PC-9 (cell line): ENCODE data around the gene COMMD4. TPM values are rescaled to one million over a fixed set of nuclear protein-coding genes. Genes with fewer than 3 reads are reported as not detected.

ENCODE experiments used
- BruUV-seq: library from RNA; stranded (reverse); fragments of 400-500 nt; replicated peaks from 2 replicates; lab custom pipeline; 2021; lab: Mats Ljungman, UMichigan
- CTCF ChIA-PET: fragments of 300-600 bp; sonication (Branson Sonifier 250); formaldehyde crosslinking; loops from one replicate; lab custom pipeline; 2022; ENCODE audit warnings: antibody characterized with exemption; lab: Charles Lee
- POLR2A ChIA-PET: fragments of 300-600 bp; sonication (Branson Sonifier 250); formaldehyde crosslinking; loops from one replicate; lab custom pipeline; 2022; ENCODE audit warnings: antibody characterized with exemption; ENCODE audit not compliant: unreplicated experiment; lab: Charles Lee
- DNase-seq, 2 experiments: peaks; one replicate each; pipeline versions ENCODE4 v3.0.0 to v3.0.0-alpha.2; 2015 to 2022; ENCODE audit warnings: mixed read lengths in 1 of 2
- H2AFZ ChIP-seq: fragments of 200-600 bp; sonication (generic); 2 replicates; pipeline ENCODE4 v1.8.1; 2017; ENCODE audit warnings: antibody characterized with exemption
- H3F3A ChIP-seq: fragments of 200-600 bp; sonication (generic); 2 replicates; pipeline ENCODE4 v1.8.1; 2017; ENCODE audit warnings: antibody characterized with exemption, mild to moderate bottlenecking, low read depth; ENCODE audit not compliant: insufficient read depth
- H3K27ac ChIP-seq: fragments of 200-600 bp; sonication (generic); 2 replicates; pipeline ENCODE4 v1.6.1; 2016; ENCODE audit warnings: mixed run types
- H3K27me3 ChIP-seq: fragments of 200-600 bp; sonication (generic); 2 replicates; pipeline ENCODE4 v1.6.1; 2016; ENCODE audit warnings: low read depth, mixed run types; ENCODE audit not compliant: insufficient read depth
- H3K36me3 ChIP-seq: fragments of 200-600 bp; sonication (generic); 2 replicates; pipeline ENCODE4 v1.6.1; 2016; ENCODE audit warnings: low read depth, mixed run types
- H3K4me1 ChIP-seq: fragments of 200-600 bp; sonication (generic); replicated peaks from 2 replicates; pipeline ENCODE4 v1.6.1; 2016; ENCODE audit warnings: mixed run types; ENCODE audit not compliant: insufficient read depth
- H3K4me2 ChIP-seq: fragments of 200-600 bp; sonication (generic); 2 replicates; pipeline ENCODE4 v1.6.1; 2017; ENCODE audit warnings: mixed run types
- H3K4me3 ChIP-seq: fragments of 200-600 bp; sonication (generic); 2 replicates; pipeline ENCODE4 v1.6.1; 2016; ENCODE audit warnings: mixed run types
- H3K79me2 ChIP-seq: fragments of 200-600 bp; sonication (generic); 2 replicates; pipeline ENCODE4 v1.6.1; 2017; ENCODE audit warnings: low read depth, mixed run types
- H3K9me2 ChIP-seq: fragments of 200-600 bp; sonication (generic); 2 replicates; pipeline ENCODE4 v1.8.1; 2017; ENCODE audit warnings: mild to moderate bottlenecking; ENCODE audit not compliant: insufficient read depth
- H3K9me3 ChIP-seq: fragments of 200-600 bp; sonication (generic); 2 replicates; pipeline ENCODE4 v1.8.1; 2016; ENCODE audit warnings: low read depth; ENCODE audit not compliant: insufficient read depth
- H4K20me1 ChIP-seq: fragments of 200-600 bp; sonication (generic); 2 replicates; pipeline ENCODE4 v1.8.1; 2017; ENCODE audit not compliant: insufficient read depth
- CTCF ChIP-seq: fragments of 200-600 bp; sonication (generic); conservative IDR thresholded peaks from 2 replicates; pipeline ENCODE4 v1.6.1; 2017; ENCODE audit warnings: mixed run types, antibody characterized with exemption, mild to moderate bottlenecking, moderate library complexity
- EZH2 ChIP-seq: fragments of 200-600 bp; sonication (generic); IDR thresholded peaks from 2 replicates; pipeline ENCODE4 v1.8.0; 2017; ENCODE audit warnings: antibody characterized with exemption, low read depth
- intact Hi-C: fragments of 100-400 bp; cut with micrococcal nuclease; formaldehyde crosslinking; loops from one replicate; pipeline ENCODE4 v1.10.0; 2022; ENCODE audit not compliant: unreplicated experiment
- total RNA-seq: library from RNA; stranded (reverse); gene quantifications from 2 replicates; pipeline ENCODE4 v1.2.3, GENCODE V29; 2021

The COMMD4 gene
- total RNA-seq, 1 experiment from 2014 or later = 132 TPM

- intact Hi-C loops = no loop called here
- Histone ChIP-seq H3K27me3 (no peaks in the 10 kb centered on the region), H3F3A (no peaks in the 10 kb centered on the region), H3K4me1 (no peaks in the 10 kb centered on the region), H3K9me2 (no peaks in the 10 kb centered on the region), H2AFZ (no peak overlapping the region), H4K20me1 (no peaks in the 10 kb centered on the region), H3K36me3 (no peaks in the 10 kb centered on the region), H3K9me3 (no peaks in the 10 kb centered on the region), H3K4me2 (no peak overlapping the region), H3K27ac (no peak overlapping the region), H3K4me3 (no peak overlapping the region), H3K79me2 (no peaks in the 10 kb centered on the region)
- BruUV-seq = no TSS peak
- no peak for TF ChIP-seq CTCF
- TF ChIP-seq EZH2 = no peak
- DNase-seq = no peak
- ChIA-PET CTCF (no interaction called here), POLR2A (no interaction called here)
These were observed 25.0 kb downstream of the COMMD4 start for GRCh38 chr15:75360856-75361255.

GRCh38 chr15:75361361-75361988 is 25.6 kb downstream of the COMMD4 start:
- Histone ChIP-seq H3K4me2 (no peak overlapping the region), H3K36me3 (no peaks in the 10 kb centered on the region), H4K20me1 (no peaks in the 10 kb centered on the region), H3K9me3 (no peaks in the 10 kb centered on the region), H3K4me1 (no peaks in the 10 kb centered on the region), H2AFZ (no peak overlapping the region), H3F3A (no peaks in the 10 kb centered on the region), H3K79me2 (no peaks in the 10 kb centered on the region), H3K27ac (no peak overlapping the region), H3K27me3 (no peaks in the 10 kb centered on the region), H3K4me3 (no peak overlapping the region), H3K9me2 (no peaks in the 10 kb centered on the region)
- no peak for DNase-seq
- intact Hi-C loops = no loop called here
- CTCF ChIA-PET = no interaction called here
- TF ChIP-seq EZH2 = no peak
- no peak for TF ChIP-seq CTCF
- POLR2A ChIA-PET = no interaction called here
- BruUV-seq = no TSS peak

GRCh38 chr15:75361989-75362641 is 26.3 kb downstream of the COMMD4 start:
- H3F3A ChIP-seq = no peaks in the 10 kb centered on the region
- no peak overlapping the region for H2AFZ ChIP-seq
- H3K79me2 ChIP-seq = peaks cover 5% of the 10 kb centered on the region
- no peak overlapping the region for H3K27ac ChIP-seq
- no peaks in the 10 kb centered on the region for H3K9me3 ChIP-seq
- POLR2A ChIA-PET = no interaction called here
- peaks cover 2% of the 10 kb centered on the region; the same call in 1 of the 2 replicates for H3K4me1 ChIP-seq
- H3K27me3 ChIP-seq = no peaks in the 10 kb centered on the region
- TF ChIP-seq CTCF (no peak), EZH2 (no peak)
- H3K4me2 ChIP-seq = no peak overlapping the region
- intact Hi-C loops = no loop called here
- no TSS peak for BruUV-seq
- no peak for DNase-seq
- H3K4me3 ChIP-seq = no peak overlapping the region
- CTCF ChIA-PET = no interaction called here
- no peaks in the 10 kb centered on the region for H3K9me2 ChIP-seq
- peaks cover under 1% of the 10 kb centered on the region; the same call in 1 of the 2 replicates for H4K20me1 ChIP-seq
- H3K36me3 ChIP-seq = no peaks in the 10 kb centered on the region
